GM19438 (cell line): ENCODE results near the gene NRIP2.
"Not testable (repeated sequence)": the region's sequence is repeated elsewhere in the genome, so short reads cannot be mapped to it uniquely, and the experiment has no call there.

Source experiments
- ATAC-seq: cut with Tn5 transposase; IDR thresholded peaks from one replicate; pipeline ENCODE4 v1.9.1; 2021; ENCODE audit warnings: low read depth; ENCODE audit not compliant: unreplicated experiment

NRIP2 gene

GRCh38 chr12:2834581-2835491, at the start of gene NRIP2:
TSS of gene NRIP2 (minus strand) at chr12:2835035. CDS start at chr12:2834983, 52 bp downstream.
- ATAC-seq: no peak

GRCh38 chr12:2879853-2880252, 45.0 kb upstream of the NRIP2 start:
- ATAC-seq: no peak

- ATAC-seq: no peak
These were observed 43.3 kb upstream of the NRIP2 start for GRCh38 chr12:2877953-2878732.

GRCh38 chr12:2877047-2877952, 42.5 kb upstream of the NRIP2 start, which contains the start of the genes FOXM1 and RHNO1:
TSS of gene FOXM1 (minus strand) at chr12:2877174. CDS start at chr12:2874478, 2,696 bp downstream.
TSS of gene RHNO1 (plus strand) at chr12:2877223. CDS start at chr12:2885367, 8,144 bp downstream.
- ATAC-seq: peak; percentile 78

DNA sequence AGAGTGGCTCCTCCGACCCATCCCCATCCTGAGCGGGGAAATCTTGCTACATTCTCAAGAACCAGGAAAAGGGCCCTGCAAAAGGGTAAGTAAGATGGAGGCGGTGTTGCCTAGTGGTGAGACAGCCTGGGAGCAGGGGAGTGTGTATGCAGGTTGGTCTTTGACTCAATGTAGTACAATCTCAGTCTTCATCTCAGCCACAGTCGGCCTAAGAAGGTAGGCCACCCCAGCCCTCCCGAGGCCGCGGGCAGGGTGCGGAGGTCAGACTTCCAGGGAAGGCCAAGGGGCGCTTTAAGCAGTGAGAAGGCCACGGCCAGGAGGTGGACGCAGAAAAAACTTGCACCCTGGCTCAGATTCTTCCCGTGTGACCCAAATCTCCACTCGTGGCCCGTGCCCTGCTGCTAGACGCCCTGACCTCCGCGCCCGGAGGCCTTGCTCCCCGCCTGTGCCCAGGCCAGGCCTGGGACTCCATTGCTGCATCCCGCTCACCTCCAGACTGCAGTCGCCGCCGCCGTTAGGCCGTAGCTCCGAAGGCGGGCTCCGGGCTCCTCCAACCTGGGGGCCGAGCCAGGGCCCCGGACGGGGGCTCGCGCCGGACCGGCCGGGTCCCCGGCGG, 41.7 kb upstream of the NRIP2 start:
- peak; percentile 43 for ATAC-seq

- ATAC-seq: not testable (repeated sequence)
These were observed 34.3 kb upstream of the NRIP2 start for GRCh38 chr12:2868986-2869632.

- no peak for ATAC-seq
These were observed 29.4 kb upstream of the NRIP2 start for GRCh38 chr12:2864198-2864597.

DNA sequence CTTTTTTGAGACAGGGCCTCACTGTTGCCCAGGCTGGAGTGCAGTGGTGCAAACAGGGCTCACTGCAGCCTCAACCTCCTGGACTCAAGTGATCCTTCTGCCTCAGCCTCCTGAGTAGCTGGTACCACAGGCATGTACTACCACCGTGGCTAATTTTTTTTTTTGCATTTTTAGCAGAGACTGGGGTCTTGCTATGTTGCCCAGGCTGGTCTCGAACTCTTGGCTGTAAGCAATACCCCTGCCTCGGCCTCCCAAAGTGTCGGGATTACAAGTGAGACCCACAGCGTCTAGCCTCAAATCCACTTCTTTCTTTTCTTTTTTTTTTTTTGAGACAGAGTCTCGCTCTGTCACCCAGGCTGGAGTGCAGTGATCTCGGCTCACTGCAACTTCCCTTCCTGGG, 28.6 kb upstream of the NRIP2 start:
- ATAC-seq: not testable (repeated sequence)

- no peak for ATAC-seq
These were observed 28.0 kb upstream of the NRIP2 start for GRCh38 chr12:2862876-2863275.

DNA sequence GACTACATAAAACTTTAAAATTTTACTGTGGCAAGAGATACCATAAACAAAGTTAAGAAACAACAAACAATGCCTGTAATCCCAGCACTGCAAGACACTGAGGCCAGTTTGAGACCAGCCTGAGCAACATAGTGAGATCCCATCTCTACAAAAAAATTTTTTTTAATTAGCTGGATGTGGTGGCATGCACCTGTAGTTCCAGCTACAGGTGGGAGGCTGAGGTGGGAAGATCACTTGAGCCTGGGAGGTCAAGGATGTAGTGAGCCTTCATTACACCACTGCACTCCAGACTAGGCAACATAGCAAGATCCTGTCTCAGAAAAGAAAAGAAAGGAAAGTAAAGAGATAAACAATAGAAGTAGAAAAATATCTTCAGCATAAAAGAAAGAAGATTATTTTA, 25.3 kb upstream of the NRIP2 start:
- no peak for ATAC-seq

- ATAC-seq: no peak
These were observed 24.1 kb upstream of the NRIP2 start for GRCh38 chr12:2858944-2859421.

DNA sequence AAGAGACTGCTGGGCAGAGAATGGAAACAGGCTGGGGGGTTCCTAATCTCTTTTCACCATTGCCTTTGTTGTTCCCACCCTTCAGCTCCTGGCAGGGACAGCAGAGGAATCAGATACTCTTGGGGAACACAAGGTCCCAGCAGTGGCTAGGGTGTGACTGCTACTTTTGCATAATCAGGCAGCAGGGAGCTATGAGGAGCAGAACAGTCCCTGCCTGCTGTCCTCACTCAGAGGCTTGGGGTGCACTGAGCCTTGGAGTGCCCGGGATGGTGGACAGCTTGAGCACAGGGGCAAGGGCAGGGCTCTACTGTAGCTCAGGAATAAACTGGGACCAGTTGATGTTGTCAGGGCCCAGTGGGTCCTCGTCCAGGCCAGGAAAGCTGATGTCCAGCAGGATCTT, 23.5 kb upstream of the NRIP2 start:
- no peak for ATAC-seq

DNA sequence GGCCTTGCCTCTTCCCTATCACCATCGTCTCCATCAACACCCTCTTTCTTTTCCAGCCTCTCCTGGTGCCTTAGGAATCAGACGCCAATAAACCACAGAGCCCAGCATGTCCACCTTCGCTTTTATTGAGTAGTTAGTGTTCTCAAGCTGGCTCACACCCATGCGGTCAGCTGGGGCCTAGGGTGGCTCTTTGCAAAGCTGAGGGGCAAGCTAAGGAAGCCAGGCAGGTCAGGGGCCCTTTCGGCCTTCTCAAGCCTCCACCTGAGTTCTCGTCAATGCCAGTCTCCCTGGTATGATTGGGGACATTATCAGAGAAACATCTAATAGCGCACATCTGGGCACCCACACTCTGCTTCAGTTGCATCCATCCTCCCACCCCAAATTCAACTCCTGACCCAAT, 22.7 kb upstream of the NRIP2 start:
- ATAC-seq: no peak

DNA sequence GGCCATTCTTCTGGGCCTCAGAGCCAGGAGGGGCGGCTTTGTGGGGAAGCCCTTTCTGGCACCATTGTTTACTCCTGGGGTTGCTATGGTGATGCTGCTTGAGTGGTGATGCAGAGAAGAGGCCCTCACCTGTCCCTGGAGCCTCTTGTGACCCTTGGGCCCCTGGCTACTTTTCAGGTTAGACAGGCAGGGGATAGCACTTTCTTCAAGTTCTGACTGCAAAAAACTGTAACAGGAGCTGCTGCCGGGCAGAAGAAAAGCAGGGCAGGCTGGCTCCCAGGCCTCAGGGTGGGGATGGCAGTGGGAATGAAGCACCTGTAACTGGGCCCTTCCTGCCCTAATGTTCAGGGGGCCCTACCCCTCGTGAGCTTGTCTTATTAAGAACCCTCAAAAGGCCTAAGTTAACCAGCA, 22.2 kb upstream of the NRIP2 start, which contains the start of gene TEX52:
Gene TEX52 (minus strand): TSS at position 19 of the 411 bp plus-strand sequence. CDS start 13 bp downstream, at position 6.
- ATAC-seq: no peak

- ATAC-seq: no peak
These were observed 21.2 kb upstream of the NRIP2 start for GRCh38 chr12:2856051-2856450.

GRCh38 chr12:2855546-2855945, 20.7 kb upstream of the NRIP2 start:
- ATAC-seq: no peak

- no peak for ATAC-seq
These were observed 20.0 kb upstream of the NRIP2 start for GRCh38 chr12:2854669-2855453.

GRCh38 chr12:2853626-2854025, 18.8 kb upstream of the NRIP2 start:
- no peak for ATAC-seq
